H7 (cell line): ENCODE measurements around the gene DNAJB1. TPM values are rescaled to one million over a fixed set of nuclear protein-coding genes. Genes with fewer than 3 reads are reported as not detected.
A peak's percentile ranks its signal among the peaks of the same experiment; 100 is the strongest.
"Not testable (repeated sequence)": the region's sequence is repeated elsewhere in the genome, so short reads cannot be mapped to it uniquely, and the experiment has no call there.

Experiments used
- DNase-seq: peaks from one replicate; pipeline ENCODE4 v3.0.0; 2012
- H3K27me3 ChIP-seq: 2 replicates; pipeline ENCODE4 v1.6.0; 2011; ENCODE audit warnings: mild to moderate bottlenecking, low read length; ENCODE audit not compliant: control insufficient read depth, insufficient read depth
- H3K36me3 ChIP-seq: replicated peaks from 2 replicates; pipeline ENCODE4 v1.5.1; 2011; ENCODE audit warnings: low read length; ENCODE audit not compliant: control insufficient read depth, insufficient read depth
- H3K4me3 ChIP-seq: 2 replicates; pipeline ENCODE4 v1.5.1; 2011; ENCODE audit warnings: low read depth, mild to moderate bottlenecking, control low read depth, low read length, moderate library complexity; ENCODE audit not compliant: insufficient read depth
- total RNA-seq: library from RNA; depleted of rRNA; stranded (reverse); fragments of >200 nt; shearing (Covaris generic); gene quantifications from 2 replicates; pipeline ENCODE4 v1.2.3, GENCODE V29; 2014

The DNAJB1 gene
- total RNA-seq, 1 experiment from 2014 or later = 46.9 TPM

DNA sequence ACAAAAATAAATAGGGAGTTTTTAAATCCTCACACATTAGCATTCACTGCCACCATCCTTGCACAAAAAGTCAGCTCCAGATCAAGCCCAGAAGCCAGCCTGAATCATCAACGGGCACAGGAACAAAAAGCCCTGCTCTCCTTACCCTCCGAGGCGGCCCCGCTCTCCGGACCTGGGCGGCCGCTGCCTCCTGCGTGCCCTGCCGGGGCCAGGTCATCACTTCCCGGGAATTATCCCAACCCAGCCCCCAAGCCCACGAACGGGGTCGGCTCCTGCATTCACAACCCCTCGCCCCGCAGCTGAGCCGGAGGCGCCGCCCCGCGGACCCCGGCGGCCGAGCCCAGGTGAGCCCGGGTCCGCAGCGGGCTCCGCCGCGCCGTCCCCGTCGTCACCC, 754 bp downstream of the DNAJB1 start:
- H3K36me3 ChIP-seq = peaks cover 20% of the 10 kb centered on the region
- peak overlapping the region; percentile 98 for H3K4me3 ChIP-seq
- no peaks in the 10 kb centered on the region for H3K27me3 ChIP-seq
- no peak for DNase-seq

DNA sequence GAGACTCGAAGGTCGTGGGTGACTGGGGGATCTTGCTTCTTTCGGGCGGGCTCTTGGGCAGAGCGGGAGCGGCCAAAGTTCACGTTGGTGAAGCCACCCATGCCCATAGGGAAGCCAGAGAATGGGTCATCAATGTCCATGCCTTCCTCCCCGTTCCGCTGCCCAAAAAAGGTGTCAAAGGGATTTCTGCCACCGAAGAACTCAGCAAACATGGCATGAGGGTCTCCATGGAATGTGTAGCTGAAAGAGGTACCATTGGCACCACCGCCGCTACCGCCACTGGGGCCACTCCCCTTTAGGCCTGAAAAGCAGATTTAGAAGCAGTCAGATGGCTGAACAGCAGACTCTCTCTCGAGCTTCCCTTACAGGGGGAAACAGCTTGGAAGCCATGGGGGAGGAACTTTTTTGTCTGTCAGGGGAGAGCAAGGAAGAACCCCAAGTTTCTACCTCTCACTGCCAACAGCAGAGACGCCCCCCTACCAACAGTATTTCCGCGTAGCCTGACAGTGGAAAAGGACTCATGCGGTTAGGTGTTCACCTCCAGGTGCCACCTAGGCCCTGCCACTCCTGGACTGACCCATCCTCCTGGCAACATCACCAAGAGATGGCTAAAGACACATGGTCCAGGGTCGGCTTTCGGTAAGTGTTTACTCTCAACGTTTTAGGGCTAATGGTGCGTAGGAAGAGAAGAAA, 1.3 kb downstream of the DNAJB1 start:
- Histone ChIP-seq H3K27me3 (no peaks in the 10 kb centered on the region), H3K36me3 (peaks cover 20% of the 10 kb centered on the region), H3K4me3 (peak overlapping the region; percentile 98)
- DNase-seq = no peak

DNA sequence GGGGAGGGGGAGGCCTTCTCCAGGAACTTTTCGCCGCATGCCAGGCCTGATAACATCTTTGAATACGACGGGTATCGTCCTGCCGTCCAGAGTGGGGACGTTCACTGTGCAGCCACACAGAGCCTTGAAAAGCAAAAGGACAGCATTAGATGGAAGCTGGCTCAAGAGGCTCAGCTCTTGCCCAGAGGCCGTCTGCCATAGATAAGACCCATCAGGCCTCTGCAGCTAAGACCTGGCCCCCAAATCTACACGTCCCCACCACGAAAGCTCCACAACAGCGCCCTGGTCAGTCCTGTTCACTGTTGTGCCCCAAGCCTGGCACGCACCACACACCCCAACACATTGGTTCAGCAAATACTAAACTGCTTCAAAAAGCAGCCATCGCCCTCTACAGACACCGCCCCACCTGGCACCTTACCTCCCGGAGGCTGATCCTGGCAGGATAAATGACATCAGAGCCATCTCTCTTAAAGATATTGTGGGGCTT, 2.1 kb downstream of the DNAJB1 start:
- DNase-seq = no peak
- Histone ChIP-seq H3K36me3 (peaks cover 20% of the 10 kb centered on the region), H3K27me3 (no peaks in the 10 kb centered on the region), H3K4me3 (no peak overlapping the region; the same call in 1 of the 2 replicates)

DNA sequence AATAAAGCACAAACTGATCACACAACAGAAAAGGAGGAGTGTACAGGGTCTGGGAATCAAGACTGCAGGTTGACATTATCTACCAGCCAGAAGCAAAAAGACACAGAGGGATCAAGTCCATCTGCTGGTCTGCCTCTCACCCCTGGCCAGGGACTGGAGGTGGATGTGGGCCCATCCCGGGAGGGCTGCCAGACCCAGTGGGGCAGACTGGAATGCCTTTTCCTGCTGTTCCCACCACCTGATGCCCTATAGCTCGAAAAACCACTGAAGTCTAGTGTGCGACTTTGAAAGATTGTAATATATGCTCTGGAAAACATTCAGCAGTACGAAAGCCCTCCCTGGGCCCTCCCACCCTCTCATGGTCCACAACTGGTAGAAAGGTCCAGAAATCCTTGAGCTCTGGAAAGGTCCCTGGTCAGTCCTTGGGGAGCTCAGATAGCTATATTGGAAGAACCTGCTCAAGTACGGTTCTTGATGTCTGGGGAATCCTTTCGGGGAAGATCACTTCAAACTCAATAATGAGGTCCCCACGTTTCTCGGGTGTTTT, 2.6 kb downstream of the DNAJB1 start:
- H3K4me3 ChIP-seq = no peak overlapping the region
- H3K27me3 ChIP-seq = no peaks in the 10 kb centered on the region
- H3K36me3 ChIP-seq = peaks cover 20% of the 10 kb centered on the region
- no peak for DNase-seq

DNA sequence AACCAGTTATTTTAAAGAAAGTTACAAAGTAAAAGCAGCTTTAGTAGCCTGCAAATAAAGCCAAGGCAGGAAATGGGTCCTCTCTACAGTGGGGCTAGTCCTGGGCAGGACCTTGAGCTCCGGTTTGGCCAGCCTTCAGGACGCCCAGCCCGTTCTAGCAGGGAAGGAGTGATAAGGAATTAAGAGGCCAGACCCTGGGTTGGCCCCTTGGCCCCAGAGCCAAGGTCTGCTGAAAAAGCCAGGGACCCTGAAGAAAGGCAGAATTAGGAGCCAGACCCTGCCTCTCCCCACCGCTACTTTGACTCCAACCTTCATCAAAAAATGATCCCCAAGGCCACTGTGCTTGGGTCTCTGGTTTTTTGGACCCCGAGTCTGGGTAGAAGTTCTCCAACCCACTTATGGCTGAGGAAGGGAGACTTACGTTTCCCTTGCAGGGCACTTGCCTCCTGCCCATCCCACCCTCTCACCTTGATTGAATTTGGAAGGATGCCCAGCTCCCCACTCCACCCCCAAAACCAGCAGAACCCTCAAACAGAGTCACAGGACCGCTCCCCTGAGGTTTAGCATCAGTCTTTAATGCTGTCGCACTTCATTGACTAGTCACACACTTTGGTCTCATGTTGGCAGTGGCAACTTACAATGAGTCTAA, 3.9 kb downstream of the DNAJB1 start:
- Histone ChIP-seq H3K36me3 (peaks cover 20% of the 10 kb centered on the region), H3K4me3 (no peak overlapping the region), H3K27me3 (no peaks in the 10 kb centered on the region)
- no peak for DNase-seq

DNA sequence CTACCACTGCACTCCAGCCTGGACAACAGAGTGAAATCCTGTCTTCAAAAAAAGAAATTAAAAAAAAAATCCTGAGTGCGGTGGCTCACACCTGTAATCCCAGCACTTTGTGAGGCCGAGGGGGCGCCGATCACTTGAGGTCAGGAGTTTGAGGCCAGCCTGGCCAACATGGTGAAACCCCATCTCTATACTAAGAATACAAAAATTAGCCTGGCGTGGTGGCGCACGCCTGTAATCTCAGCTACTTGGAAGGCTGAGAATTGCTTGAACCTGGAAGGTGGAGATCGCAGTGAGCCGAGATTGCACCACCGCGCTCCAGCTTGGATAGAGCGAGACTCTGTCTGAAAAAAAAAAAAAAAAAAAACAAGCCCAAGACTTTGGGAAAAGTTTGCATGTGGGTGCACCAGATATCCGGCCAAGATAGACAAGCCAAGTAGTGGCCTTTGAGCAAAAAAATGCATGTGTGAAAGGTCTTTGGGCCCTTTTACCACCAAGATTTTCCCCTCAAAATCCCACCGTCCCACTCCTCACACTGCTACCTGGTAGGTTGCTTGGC, 5.7 kb downstream of the DNAJB1 start:
- H3K4me3 ChIP-seq = no peak overlapping the region
- H3K27me3 ChIP-seq = no peaks in the 10 kb centered on the region
- DNase-seq = no peak
- peaks cover 20% of the 10 kb centered on the region for H3K36me3 ChIP-seq

DNA sequence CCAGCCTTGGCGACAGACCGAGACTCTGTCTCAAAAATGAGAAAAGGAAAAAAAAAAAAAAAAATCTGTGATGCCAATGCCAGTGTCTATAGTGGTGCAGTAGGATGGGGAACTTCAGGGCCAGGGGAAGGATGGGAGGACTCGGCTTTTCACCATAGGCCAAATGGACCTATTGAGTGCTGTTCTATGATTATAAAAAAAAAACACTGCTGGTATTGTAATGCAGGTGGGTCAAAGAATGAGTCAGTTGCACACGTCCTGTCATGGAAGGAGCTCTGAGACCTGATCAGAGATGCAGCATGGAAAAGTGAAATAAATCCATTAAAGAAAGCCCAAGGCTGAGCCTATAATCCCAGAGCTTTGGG, 7.0 kb downstream of the DNAJB1 start:
- Histone ChIP-seq H3K27me3 (no peaks in the 10 kb centered on the region), H3K36me3 (peaks cover 17% of the 10 kb centered on the region), H3K4me3 (no peak overlapping the region)
- no peak for DNase-seq

DNA sequence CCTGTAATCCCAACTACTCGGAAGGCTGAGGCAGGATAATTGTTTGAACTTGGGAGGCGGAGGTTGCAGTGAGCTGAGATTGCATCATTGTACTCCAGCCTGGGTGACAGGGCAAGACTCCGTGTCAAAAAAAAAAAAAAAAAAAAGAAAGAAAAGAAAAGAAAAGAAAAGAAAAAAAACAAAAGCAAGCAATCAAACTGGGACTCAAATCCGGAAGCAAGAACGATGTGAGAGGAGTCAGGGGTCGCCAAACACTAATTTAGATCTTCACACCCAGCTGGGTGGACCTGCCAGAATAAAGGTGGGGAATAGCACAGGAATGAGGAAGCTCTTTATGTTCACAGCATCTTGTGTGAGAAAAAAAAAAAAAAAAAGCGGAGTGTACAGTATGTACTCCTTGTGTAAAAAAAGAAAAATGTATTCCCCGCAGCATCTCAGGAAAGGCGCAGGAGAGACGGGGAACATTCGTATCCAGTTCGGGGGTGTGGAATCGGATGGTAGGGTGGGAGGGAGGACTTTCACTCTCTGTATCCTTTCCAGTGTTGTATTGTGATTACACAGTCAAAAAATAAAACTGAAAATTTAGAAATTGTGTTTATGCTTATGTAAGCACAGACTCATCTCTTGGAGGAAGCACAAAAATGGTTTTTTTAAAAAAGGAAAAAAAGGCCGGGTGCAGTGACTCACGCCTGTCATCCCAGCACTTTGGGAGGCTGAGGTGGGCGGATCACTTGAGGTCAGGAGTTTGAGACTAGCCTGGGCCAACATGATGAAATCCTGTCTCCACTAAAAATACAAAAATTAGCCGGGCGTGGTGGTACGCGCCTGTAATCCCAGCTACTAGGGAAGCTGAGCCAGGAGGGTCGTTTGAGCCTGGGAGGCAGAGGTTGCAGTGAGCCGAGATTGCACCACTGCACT, 7.6 kb downstream of the DNAJB1 start:
- peaks cover 11% of the 10 kb centered on the region for H3K36me3 ChIP-seq
- DNase-seq = no peak
- no peaks in the 10 kb centered on the region for H3K27me3 ChIP-seq
- H3K4me3 ChIP-seq = no peak overlapping the region

DNA sequence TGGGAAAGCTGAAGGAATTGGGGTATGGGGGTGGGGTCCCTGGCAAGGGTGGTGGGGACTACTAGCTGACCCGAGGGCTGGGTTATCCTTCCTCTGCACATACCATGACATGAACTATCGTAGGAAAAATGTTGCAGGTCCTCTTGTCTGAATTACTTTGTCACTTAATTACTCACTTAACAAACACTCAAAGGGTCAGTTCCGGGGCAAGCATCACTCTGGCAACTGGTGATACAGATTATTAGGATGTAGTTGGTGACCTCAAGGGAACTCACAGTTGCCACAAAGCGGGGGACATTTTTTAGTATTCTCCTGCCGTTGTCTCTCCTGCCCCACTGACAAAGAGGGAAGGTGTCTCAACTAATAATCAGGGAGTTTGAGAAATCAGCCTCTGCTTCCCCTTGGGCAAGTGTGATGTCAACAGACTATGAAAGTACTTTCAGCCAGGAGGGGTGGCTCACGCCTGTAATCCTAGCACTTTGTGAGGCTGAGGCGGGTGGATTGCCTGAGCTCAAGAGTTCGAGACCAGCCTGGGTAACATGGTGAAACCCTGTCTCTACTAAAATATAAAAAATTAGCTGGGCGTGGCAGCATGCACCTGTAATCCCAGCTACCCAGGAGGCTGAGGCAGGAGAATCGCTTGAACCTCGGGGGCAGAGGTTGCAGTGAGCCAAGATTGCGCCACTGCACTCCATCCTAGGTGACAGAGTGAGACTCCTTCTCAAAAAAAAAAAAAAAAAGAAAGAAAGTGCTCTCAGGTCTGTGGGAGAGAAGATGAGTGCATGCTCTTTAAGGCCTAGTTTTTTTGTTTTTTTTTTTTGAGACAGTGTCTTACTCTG, 10.3 kb downstream of the DNAJB1 start:
- Histone ChIP-seq H3K36me3 (no peaks in the 10 kb centered on the region), H3K27me3 (no peaks in the 10 kb centered on the region)
- DNase-seq = no peak

DNA sequence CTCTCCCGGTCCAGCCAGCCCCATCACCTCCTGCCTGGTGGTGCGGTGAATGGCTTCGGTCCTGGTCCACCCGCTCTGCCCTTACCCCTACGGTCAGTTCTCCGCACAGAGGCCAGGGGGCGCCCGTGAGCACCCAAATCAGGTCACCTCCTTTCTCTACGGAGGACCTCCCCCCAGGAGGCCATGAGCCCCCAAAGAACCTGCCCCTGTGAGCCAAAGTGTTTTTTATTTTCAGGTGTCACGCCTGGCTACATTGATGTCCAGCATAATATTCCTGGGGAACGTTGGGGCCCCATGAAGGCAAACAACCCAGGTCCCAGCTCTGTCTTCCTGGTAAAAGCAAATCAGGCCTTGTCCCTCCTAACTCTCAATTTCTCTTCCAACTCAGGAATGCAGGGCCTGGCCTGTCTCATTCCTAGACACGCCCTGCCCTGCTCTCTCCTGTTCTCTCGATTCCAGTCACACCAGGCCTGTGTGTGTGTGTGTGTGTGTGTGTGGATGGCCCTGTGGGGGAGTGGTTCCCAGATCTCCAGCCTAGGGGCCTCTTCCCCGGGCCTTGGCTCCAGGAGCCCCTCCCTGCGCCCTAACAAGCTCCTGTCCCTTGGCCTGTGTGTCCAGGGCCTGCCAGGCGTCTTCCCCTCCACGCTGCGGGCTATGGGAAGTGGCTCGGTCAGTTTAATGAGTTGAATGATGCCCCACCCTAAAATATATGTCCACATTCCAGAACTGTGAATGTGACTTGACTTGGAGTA, 12.5 kb downstream of the DNAJB1 start:
- no peaks in the 10 kb centered on the region for H3K27me3 ChIP-seq
- DNase-seq = peak; percentile 95
- no peaks in the 10 kb centered on the region for H3K36me3 ChIP-seq
- H3K4me3 ChIP-seq = no peak overlapping the region

More for the DNA sequence above, 10.3 kb downstream of the DNAJB1 start:
- no peak overlapping the region for H3K4me3 ChIP-seq

DNA sequence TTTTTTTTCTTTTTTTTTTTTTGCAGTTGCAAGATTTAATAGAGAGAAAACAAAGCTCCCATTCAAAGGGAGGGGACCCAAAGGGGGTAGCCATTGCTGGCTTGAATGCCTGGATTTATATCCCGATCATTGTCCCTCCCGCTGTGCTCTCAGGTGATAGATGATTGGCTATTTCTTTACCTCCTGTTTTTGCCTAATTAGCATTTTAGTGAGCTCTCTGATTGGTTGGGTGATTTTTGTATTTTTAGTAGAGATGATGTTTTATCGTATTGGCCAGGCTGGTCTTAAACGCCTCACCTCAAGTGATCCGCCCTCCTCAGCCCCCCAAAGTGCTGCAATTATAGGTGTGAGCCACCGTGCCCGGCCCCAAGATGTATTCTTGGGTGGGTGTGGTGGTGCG, 13.6 kb downstream of the DNAJB1 start:
- not testable (repeated sequence) for H3K36me3 ChIP-seq, H3K4me3 ChIP-seq, H3K27me3 ChIP-seq, DNase-seq

DNA sequence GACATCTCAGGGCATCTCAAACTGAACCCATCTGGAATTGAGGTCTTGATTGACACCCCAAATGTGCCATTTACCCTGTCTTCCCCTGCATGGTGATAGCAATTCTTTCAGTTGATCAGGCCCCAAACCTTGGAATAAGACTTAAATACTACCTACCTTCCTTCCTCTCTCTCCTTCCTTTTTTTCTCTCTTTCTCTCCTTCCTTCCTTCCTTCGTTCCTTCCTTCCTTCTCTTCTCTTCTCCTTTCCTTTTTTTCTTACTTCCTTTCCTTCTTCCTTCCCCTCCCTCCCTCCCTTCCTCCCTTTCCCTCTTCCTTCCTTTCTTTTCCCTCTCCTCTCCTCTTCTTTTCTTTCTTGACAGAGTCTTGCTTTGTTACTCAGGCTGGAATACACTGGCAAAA, 14.9 kb downstream of the DNAJB1 start:
- no peak for DNase-seq
- H3K4me3 ChIP-seq = no peak overlapping the region
- no peaks in the 10 kb centered on the region for H3K36me3 ChIP-seq
- H3K27me3 ChIP-seq = no peaks in the 10 kb centered on the region
